GM12892 (cell line): ENCODE results near the gene CDH13.
"Not testable (repeated sequence)": the region's sequence is repeated elsewhere in the genome, so short reads cannot be mapped to it uniquely, and the experiment has no call there.

ENCODE experiments used
- DNase-seq: peaks from one replicate; pipeline ENCODE4 v3.0.0; 2011; ENCODE audit not compliant: insufficient read length
- FAIRE-seq: peaks from 2 replicates; lab custom pipeline; 2011; peaks lifted over from hg19 to GRCh38; lab: Jason Lieb, UNC
- POLR2A ChIP-seq: IDR thresholded peaks from 2 replicates; pipeline ENCODE4 v1.6.1; 2011; ENCODE audit warnings: low read depth, low read length, control low read depth
- POLR2AphosphoS5 ChIP-seq: IDR thresholded peaks from 2 replicates; pipeline ENCODE4 v1.6.1; 2011; ENCODE audit warnings: low read depth, low read length, control low read depth
- TAF1 ChIP-seq: IDR thresholded peaks from 2 replicates; pipeline ENCODE4 v1.6.1; 2011; ENCODE audit warnings: low read depth, mild to moderate bottlenecking, control low read depth, low read length, borderline replicate concordance

CDH13 gene

DNA sequence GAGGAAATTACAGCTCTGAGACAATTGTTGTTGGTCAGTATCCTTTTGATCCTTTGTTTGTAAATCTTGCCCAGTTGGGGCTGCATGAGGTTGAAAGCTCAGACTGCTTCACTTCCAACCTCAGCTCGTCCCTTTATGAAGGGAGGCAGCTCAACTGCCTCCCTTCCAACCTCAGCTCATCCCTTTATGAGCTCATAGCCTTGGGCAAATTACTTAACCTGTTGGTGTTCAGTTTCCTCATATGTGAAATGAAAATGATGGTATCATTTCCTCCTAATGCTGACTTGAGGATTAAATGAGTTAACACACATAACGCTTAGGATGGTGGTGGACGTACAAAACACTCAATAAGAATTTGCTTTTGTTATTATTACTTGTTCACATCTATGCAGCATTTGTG, 265.1 kb downstream of the CDH13 start:
- FAIRE-seq = no peak
- TF ChIP-seq TAF1 (no peak), POLR2A (no peak), POLR2AphosphoS5 (no peak)
- DNase-seq = no peak

GRCh38 chr16:82892324-82892723, 265.6 kb downstream of the CDH13 start:
- no peak for FAIRE-seq

GRCh38 chr16:82895843-82896242, 269.1 kb downstream of the CDH13 start:
- FAIRE-seq = no peak
- DNase-seq = no peak

More at GRCh38 chr16:82892324-82892723, 265.6 kb downstream of the CDH13 start:
- TF ChIP-seq TAF1 (no peak), POLR2A (no peak), POLR2AphosphoS5 (no peak)
- DNase-seq = no peak

GRCh38 chr16:82899006-82899405, 272.2 kb downstream of the CDH13 start:
- TF ChIP-seq TAF1 (no peak), POLR2AphosphoS5 (no peak), POLR2A (no peak)
- FAIRE-seq (no peak), DNase-seq (no peak)

More at GRCh38 chr16:82895843-82896242, 269.1 kb downstream of the CDH13 start:
- TF ChIP-seq POLR2A = no peak
- TF ChIP-seq TAF1 = no peak
- no peak for TF ChIP-seq POLR2AphosphoS5

- TF ChIP-seq POLR2A (no peak), TAF1 (no peak), POLR2AphosphoS5 (no peak)
- DNase-seq (no peak), FAIRE-seq (no peak)
Observed at GRCh38 chr16:82899731-82900450, 273.1 kb downstream of the CDH13 start.

DNA sequence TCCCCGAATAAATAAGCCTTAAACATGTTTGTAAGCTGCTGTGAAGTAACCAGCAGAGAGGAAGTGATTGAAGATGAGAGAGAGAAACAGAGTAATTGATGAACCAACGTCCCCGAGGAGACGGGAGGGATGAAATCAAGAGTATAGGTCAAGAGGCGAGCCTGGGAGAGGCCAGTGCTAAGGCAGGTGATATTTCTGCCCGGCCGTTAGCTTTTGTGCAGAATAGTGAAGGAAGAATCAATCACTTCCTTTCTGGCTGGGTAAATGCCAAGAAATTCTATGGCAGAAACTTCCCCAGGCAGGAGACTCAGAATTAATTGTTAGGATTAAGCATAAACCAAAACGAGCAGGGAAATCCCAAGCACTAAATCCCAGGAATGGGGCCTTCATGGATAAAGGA, 273.8 kb downstream of the CDH13 start:
- DNase-seq (no peak), FAIRE-seq (no peak)
- TF ChIP-seq POLR2A (no peak), TAF1 (no peak), POLR2AphosphoS5 (no peak)

GRCh38 chr16:82911925-82912324, 285.2 kb downstream of the CDH13 start:
- no peak for FAIRE-seq
- DNase-seq = no peak
- TF ChIP-seq TAF1 (no peak), POLR2AphosphoS5 (no peak), POLR2A (no peak)

DNA sequence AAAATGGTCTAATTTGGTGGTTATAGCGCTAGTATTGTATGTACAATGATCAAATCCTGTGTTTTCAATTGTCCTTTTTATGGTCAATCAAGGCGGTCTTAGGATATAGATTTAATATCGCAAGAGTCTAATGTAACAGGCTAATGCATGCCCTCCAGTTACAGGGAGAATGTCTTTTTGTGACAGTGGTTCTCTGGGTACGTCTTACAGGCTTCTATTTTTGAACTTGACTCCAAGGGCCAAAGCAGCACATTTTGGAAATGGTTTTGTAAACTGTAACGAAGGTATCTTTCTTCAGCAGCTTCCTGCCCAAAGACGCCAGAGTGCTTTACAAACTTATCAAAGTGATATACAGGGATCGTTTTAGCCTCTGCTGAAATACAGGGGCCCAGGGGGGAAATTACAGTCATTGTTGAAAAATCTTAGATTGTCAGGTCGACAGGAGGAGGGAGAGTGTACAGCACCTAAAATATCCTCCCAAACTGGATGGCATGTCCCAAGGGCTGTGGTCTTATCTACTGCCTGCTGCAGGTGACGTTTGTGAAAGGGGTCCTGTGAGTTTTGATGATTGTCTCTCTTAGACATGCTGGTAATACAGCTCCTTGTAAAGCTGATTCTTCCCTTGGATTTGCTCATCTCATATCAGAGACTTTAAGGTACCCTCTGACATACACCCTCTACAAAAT, 288.5 kb downstream of the CDH13 start:
- TF ChIP-seq POLR2AphosphoS5 = no peak
- TF ChIP-seq TAF1 = no peak
- no peak for TF ChIP-seq POLR2A
- DNase-seq (no peak), FAIRE-seq (no peak)

- DNase-seq (no peak), FAIRE-seq (no peak)
- TF ChIP-seq POLR2AphosphoS5 = no peak
- TF ChIP-seq POLR2A = no peak
- no peak for TF ChIP-seq TAF1
Observed at GRCh38 chr16:82917886-82918595, 291.3 kb downstream of the CDH13 start.

DNA sequence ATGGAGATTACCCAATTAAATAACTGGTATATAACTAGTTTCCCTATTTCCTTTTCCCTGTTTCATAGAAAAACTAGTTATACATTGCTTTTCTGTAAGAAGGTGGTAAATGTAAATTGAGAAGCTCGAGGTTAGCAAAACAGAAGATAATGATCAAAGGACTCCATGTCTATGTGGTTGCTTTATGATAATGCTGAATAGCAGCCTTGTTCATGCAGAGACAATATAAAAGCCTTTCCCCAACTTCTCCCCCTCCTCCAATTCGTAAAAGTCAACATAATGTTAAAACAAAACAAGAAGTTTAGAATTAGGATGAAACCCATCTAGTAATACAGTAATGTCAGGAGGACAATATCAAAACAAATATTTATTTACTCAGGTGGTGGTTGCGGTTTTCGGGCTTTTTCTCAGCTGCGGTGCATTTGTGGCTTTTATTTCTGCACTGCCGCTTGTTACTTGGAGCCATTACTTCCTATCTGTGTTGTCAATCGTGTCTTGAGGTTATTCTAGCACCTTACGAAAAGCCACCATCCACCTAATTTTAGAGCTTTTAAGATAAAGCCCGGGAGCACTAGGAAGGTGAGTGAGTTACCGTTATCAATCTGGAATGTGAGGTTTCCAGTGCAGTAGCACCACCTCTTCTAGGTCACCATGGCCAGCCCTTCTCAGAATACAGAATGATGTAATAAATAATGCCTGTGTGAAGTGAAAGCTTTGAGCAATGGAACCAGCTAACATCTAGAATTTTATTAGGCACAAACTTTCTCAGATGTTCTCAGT, 297.5 kb downstream of the CDH13 start:
- DNase-seq = no peak
- TF ChIP-seq TAF1 = no peak
- no peak for TF ChIP-seq POLR2AphosphoS5
- TF ChIP-seq POLR2A = no peak
- no peak for FAIRE-seq

DNA sequence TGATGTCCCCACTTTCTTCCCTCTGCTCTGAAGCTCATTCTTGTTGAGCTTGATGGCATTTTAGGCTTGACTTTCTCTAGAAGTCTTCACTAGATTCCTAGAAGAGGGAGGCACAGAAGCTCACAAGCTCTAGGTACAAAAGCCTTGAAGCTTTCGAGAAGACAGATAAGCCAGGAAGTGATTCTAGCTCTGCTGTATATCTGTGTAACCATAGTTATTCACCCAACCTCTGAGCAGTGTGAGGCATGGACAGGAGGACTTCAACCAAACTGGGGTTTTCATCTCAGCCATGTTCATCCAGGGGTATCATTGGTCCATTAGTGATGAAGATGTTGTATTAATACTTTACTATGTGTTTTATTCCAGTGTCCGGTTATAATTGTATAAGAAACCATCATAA, 299.7 kb downstream of the CDH13 start:
- FAIRE-seq (no peak), DNase-seq (no peak)
- TF ChIP-seq POLR2AphosphoS5 (no peak), TAF1 (no peak), POLR2A (no peak)

GRCh38 chr16:82933933-82934332, 307.2 kb downstream of the CDH13 start:
- not testable (repeated sequence) for FAIRE-seq, DNase-seq
